ENCODE data around the gene EDAR.

Gene EDAR

DNA sequence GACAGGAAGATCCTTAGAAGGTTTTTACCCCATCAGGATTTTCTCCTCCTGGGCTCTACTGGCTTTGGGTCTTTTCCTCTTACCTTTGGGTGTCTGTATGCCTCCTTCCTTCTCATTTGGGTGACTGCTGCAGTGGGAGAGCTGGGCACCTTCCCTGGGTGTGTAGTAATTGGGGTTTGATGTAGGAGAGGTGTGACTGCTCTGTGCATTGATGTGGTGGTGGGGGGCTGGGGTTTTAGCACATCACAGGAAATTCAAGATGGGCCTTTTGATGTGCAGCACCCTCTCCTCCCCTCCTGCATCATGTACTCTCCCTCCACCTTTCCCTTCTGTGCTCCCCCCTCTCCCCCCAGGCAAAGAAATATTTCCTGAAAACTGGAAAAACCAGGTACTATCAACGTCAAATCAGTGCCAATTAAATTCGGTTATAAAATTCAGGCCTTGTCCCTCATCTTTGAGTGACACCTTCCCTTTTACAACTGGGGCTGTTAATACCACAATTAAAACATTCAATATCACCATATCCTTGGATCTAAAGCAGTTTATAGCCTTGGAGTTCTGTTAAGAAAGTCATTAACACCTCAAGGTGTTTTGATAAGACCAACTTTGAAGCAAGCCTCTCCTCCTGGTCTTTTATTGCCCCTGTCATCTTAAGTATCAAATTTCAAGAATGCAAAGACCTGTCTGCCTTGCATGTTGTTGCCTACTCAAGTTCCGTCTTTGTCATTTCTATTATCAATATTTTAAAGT, 23.3 kb downstream of the EDAR start:
- no peak for DNase-seq

DNA sequence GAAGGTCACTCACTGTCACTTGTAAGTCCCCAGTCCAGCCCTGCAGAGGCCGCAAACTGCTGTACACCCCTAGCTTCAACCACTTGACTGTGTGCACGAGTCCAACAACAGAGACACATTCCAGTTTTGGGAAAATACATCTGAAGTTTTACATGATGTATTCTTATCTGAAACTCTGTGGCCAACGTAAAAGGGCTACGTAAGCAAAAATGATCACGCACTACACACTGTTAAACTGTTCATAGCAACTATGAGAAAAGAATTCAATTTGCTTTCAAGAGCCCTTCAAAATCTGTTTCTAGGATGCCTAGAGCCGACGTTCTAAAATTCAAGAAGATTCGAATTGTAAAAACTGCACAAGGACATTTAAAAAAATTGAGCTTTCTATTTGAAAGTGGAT, 26.0 kb downstream of the EDAR start:
- no peak for DNase-seq

DNA sequence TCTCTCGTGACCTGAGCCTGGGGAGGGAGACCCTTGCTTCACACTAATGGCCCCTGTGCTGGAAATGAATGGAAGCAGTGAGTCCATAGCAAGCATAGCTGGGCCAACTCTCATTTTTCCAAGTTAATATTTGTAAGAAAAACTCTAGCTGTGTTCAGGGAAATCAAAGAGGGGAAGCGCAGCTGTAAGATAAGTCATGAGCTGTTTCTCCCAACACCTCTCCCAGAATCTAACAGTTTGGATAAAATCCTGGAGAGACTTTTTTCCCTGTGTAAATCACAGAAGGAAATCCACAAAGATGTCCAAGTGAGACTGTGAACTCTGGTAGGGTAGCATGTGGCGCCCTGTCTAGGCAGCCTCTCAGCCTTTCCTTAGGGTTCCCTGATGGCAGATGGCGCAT, 27.2 kb downstream of the EDAR start:
- DNase-seq: no peak

DNA sequence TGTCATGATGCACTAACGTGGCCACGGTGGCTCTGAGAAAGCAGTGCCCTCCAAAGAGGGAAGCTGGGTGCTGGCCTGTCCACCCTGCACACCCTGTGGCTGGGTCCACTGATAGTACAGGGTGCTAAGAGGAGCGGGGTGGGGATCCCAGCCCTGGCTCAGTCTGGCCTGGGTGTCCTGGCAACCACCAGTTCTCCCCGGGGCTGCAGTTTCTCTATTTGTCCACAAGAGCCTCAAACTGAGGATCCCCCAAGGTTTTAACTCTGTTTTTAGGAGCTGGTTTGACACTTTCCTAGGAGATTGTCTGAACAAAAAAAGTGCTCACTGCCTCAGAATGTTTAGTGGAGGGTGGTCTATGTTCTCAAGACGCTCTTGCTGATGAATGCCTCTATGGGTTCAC, 29.0 kb downstream of the EDAR start:
- DNase-seq: no peak

DNA sequence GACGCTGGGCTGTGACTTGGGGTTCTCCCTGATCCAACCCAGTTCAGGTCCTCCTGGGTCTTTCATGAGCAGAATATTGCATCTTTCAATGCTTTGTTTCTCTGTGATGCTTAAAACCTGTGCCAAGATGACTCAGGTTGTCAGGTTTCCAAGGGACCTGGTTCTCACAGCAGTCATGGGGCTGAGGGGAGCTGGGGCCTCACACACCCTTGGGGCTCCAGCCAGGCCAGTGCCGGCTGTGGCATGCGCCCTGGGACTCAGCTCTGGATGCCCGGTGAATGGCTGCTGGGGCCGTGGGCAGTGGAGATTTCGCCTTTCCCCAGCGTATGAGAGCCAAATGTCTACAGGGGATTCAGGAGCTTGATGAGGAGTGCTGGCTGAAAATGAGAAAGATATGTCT, 29.6 kb downstream of the EDAR start:
- DNase-seq: no peak

DNA sequence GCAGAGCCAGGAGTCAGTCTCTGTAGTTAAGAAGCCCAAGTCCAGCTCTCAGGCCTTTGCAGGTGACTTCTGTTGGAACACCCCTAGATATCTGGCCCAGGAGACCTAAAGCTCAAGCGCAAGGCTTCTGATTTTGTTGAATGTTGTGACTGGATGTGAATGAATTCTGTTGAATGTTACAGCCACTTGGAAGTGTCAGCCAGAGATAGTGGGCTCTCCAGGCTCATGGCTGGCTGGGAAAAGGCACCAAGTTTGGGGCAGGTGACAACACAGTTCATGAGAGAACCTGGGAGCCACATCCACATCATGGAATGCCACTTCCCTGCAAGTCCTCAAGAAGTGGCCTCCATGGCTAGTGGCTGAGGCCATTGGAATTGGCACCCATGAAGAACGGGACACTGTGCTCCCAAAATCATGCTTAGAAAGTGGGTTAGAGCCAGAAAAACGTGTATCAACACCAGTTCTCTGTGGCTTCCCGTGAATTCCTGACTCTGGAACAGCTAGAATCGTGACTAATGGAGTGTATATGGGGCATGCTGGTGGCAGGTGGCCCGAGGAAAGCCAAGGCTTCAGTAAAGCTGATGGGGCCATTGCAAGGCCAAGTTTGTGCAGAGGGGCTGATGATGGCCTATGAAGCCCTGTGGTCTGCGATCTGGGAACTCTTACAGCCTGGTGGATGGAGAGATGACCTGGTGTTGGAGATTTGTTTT, 30.2 kb downstream of the EDAR start:
- no peak for DNase-seq

DNA sequence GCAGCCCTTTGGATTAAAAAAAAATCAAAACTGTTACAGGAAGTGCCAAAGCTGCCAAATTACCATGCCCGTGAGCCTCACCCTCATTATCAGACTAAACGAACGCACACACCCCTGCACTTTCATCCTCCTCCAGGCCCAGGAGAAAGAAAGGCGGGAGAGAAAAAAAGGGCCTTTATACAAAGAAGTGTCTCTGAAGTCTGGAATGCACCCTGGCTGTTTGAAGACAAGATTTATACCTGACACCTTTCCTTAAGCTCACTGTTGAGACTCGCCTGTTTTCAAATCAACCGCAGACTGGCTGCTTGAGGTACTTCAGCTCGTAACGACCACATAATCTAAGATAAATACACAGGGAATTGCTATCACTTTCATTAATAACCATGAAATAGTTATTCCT, 31.0 kb downstream of the EDAR start:
- no peak for DNase-seq

DNA sequence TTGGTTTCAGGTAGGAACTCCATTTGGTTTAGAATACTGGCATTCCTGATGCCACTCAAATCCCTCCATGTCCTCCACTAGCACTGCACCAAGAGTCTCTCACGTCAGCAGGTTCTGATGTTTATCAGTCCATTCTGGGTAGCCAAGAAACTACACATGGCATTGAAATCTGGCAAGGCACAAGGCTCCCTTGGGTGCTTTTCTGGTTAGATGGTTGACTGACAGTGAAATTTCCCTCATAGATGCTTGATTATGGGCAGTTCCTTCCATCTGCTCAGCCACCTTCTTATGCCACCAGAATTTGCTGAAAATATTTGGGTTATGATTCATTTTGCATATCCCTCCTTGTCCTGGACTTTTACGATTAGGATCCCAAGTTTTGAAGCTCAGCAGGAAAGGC, 32.6 kb downstream of the EDAR start:
- no peak for DNase-seq

DNA sequence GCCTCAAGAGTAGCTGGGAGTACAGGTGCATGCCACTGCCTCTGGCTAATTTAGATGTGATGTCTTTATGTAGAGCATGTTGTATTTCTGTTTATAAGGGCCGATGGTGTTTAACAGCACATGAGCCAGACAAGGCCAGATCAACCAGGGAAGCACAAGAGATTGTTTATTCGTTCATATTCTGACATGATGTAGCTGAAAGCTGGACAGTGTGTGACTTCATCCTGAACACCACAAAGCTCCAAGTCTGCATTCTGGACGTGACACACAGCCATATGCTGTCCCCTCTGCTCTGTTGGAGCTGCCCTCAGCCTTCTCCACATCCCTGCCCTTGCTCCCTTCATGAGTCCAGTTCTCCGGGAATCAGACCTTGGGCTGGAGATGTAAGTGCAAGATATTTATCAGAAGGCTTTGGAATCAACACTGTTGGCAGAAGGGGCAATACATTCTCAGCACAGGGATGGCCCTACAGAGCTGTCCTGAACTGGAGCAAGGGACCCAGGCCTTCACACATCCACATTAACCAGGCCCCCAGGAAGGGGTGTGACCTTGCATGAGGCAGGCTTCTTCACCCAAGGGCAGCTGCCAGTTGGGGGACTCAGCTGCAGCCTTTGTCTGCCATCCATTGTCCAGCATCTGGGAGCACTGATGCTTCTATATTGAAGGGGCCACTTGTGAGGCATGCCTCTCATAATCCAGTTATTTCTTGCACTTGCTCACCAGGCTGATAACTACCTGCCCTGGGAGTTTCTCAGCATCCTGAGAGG, 38.5 kb downstream of the EDAR start:
- DNase-seq: no peak

DNA sequence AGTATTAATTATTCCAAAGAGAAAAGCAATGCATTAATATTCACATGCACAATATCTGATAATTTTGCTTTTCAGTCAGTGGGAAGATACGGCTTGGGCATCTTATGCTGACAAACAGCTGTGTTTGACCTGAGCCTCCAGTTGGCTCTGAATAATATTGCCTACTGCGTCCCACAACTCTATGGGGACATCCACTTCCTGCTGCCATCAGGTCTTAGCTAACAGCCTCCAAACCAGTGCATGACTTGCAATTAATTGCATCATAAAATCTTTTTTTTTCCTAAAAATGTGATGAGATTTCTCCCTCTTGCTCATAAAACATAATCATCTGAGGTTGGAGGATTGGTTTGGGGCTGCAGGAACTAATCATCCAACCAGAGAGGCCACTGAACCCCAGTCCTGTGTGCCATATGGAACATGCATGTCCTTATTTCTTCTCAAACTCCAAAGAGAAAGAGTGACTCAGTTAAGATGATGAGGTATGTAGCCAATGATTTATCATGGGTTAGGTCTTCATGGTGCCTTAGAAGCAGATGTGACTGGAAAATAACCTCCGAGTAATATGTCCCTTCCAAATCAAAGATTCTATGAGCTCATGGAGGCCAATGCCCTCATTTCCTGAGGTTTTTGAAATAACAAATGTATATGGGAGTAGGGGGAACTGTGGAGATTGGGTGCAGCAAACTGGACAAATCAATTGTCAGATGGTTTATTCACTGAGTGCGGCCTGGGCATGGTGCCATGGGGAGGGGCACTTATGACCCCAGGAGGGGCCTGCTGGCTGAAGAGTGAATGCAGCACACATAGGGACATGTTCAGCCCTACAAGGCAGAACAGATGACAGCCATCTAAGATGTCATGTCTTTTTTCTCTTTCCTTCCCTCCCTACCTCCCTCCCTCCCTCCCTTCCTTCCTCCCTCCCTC, 39.4 kb downstream of the EDAR start:
- DNase-seq: no peak

DNA sequence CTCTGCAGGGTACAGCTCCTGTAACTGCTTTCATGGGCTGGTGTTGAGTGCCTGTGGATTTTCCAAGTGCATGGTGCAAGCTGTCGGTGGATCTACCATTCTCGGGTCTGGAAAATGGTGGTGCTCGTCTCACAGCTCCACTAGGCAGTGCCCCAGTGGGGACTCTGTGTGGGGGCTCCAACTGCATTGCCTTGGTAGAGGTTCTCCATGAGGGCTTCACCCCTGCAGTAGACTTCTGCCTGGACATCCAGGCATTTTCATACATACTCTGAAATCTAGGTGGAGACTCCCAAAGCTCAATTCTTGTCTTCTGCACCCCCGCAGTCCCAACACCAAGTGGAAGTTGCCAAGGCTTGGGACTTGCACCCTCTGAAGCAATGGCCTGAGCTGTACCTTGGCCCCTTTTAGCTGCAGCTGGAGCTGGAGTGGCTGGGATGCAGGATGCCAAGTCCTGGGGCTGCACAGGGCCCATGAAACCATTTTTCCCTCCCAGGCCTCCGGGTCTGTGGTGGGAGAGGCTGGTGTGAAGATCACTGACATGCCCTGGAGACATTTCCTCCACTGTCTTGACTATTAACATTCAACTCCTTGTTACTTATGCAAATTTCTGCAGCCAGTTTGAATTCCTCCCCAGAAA, 41.6 kb downstream of the EDAR start:
- no peak for DNase-seq

DNA sequence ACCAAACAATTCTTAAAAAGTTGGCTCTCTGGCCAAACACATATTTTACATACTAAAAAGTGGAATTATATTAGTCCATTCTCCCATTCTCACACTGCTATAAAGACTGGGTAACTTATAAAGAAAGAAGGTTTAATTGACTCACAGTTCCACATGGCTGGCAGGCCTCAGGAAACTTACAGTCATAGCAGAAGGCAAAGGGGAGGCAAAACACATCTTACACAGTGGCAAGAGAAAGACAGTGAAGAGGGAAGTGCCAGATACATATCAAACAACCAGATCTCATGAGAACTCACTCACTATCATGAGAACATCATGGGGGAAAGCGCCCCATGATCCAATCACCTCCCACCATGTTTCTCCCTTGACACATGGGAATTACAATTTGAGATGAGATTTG, 42.6 kb downstream of the EDAR start:
- DNase-seq: no peak

DNA sequence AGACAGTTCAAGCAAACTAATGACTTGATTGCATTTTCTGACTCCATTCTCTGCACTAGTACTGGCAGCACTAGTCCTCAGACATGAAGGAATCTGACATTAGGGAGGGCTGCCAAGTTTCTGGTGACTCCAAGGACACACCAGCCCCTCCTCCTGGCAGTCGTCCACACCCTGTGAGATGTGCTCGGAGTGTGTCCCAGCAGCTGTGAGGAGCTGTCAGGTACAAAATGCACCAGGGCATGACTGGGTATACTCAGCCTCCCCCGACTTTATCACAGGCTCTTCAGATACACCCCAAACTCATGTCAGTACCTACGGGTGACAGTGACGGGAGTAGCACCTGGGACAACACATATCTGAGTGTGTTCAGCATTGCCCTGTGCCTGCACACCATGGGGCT, 43.1 kb downstream of the EDAR start:
- DNase-seq: no peak

DNA sequence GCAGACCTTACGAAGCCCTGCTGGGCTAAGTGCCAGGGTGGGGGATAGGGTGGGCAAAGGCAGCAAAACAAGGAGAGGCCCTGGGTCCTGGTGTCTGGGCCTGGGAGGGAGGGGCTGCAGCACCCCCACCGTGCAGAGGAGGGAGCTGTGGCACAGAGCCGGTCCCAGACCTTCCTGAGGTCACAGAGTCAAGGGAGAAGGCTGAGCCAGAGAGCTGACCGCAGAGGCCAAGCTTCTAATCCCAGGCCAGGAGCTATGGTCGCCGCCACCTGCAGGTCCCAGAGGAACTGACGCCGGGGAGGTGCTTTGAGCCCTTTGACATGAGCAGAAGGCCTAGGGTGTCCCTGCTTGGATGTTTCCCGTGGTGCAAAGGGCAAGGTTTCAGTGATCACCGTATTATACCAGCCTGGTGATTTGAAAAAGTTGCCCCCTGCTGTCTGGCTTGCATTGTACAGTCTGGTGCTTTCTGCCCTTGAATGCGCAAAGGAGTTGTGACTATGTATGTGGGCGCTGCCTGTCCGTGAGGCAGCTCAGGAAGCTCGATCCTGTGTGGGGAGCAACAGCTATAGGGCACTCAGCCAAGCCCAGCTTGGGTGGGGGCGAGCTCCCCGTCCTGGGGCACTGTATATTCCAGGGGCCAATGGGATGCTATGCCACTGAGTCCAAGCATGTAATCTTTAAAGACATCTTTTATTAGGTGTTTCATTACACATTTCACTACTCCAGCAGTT, 44.3 kb downstream of the EDAR start:
- DNase-seq: no peak

DNA sequence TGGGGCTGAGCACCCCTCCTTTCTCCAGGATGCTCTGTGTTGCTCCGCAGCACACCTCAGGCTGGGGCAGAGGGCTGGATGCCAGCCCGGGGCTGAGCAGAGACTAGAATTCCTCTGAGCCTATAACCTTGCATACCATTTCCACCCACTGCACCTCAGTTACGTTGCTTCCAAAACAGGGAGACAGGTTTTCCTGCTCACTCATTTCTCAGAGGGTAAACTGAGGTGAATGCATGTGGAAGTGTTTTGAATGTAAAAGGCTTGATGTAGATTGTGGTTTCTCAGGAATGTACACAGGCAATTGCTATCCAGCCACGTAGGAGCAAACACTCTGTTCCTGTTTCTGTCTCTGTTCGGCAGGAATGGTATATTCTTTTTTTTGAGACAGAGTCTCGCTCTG, 45.3 kb downstream of the EDAR start:
- DNase-seq: no peak

DNA sequence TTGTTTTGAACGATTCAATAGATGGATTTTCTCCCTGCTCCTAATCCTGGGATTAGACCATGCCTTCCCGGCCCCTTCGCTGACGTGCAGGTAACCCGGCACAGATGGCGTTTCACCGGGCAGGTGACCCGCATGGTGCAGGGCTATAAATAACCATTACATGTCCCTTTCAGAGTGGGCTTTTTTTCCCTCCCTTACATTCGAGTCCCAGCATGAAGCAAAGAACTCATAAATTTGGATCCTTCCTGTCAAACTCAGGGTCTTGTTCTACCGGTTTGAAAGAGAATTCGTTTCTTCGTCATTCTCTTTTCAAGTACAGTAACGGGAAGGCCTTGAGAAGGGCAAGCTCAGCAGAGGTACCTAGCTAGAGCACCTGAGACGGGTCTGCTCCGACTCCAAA, 46.1 kb downstream of the EDAR start:
- no peak for DNase-seq

DNA sequence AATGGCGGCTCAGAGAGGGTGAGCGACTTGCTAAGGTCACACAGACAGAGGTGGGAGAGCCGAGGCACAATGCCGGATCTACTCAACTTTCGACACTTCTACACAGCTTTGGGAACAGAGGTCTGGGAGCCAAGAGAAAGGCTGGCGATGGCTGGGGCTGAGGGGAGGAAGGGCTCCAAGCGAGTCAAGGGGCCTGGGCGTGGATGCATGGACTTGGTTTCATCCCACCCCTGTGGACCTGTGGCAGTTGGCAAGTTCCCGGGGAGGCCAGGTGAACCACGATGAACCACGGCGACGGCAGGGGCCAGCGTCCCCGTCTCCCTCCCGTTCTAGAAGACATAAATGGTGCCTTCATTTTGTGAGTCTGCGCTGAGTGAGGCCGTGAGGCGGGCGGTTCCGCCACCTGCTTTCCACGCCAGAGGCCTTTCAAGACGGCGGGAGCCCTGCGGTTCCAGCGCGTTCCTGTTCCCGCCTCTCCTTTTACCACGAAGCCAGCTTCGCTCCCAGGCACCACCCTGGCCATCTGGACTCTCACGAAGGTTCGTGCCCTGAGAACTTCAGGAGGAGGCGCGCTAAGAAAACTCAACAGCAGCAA, 46.7 kb downstream of the EDAR start:
- no peak for DNase-seq

DNA sequence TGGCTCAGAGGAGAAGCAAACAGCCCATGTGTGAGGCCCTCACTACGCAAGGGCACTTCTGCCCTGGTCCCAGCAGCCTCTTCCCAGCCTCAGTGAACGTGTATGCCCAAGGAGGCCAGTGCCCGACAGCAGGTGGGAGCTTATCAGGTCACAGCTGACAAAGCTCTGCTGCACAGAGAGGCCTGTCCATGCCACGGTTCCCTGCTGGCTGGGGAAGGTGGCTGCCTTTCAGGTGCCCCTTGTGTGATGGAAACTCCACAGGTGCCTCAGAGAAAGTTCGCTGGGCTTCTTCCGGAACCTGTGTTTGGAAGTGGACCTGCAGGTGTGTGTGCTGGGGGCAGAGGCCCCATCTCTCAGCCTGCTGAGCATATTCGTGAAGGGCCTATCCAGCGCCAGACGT, 47.3 kb downstream of the EDAR start:
- no peak for DNase-seq

DNA sequence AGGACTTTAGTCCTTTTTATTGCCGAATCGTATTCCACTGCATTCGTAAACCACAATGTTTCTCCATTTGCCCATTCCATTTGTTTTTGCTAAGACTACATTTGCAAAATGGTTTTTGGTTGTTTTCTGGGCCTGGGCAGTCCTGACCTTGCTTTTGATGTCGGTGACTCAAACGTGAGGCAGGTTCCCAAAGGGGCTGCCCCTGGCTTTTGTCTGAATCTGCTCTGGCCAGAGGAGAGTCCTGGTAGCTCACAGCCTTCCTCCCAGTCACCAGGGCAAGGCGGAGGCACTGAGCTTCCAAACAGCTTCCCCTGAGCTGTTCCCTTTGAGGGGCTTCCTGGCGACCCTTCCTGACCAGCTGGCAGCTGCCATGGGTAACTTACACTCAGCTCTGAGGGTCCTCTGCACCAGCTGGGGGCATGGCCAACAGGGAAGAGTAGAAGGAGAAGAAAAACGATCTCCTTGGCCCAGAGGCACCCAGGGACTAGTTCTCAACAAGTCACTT, 47.8 kb downstream of the EDAR start:
- DNase-seq: no peak

DNA sequence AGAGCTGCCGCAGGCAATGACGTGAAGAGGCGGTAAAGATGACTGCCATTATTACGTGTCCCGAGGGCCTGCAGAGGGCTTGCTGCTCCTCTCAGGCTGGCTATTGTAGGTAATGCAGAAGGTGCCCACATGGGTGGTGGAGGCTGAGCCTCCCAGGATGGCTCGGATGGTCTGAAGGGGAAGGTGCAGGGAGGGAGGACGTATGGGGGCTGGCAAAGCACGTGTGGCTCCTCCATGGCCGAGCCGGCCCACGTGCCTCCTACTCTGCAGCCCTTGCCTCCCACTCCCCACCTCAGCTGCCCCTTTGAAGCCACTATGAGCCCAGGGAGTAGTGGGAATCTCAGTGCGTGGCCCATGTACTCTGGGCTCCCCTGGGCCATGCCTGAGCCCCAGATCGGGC, 48.9 kb downstream of the EDAR start:
- DNase-seq: no peak

DNA sequence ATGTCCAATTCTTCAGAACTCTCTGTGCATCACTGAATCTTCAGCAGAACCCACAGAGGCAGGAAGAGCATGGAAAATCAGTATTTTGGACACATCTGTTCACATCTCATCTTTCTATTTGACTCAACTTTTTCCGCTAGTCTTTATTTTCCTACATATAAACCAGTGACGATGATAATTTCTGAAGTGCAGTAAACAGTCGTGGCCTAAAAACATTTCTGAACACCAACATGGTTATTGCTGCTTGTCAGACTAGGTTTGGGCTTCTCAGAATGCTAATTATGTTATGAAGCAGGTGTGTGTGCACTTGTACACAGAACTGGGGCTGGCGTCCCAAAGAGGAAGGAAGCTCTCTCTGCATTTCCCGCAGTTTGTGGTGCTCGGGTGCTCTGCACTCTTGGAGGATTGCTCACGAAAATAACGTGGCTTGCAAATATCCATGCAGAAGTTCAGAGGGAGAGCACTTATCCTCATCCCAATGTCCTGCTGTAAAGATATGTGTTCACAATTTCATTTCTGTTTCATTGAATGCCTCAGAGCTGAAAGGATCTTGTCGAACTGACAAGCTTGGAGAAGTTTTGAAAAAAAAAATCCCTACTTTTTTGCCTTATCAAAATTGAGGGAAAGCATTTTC, 50.8 kb downstream of the EDAR start:
- no peak for DNase-seq
